ENCODE data around the gene FUT1. TPM values are rescaled to one million over a fixed set of nuclear protein-coding genes. Genes with fewer than 3 reads are reported as not detected.

The FUT1 gene
- total and polyA plus RNA-seq, 9 of the 15 experiments (the other 6 are each of a cell fraction or from before 2014, with no cell fraction given): 2.3 to 18.5 (median 8.8) TPM

GRCh38 chr19:48780631-48781391, 28.4 kb upstream of the FUT1 start (continued):
- TF ChIP-seq ZBTB11 (CRISPR knock-in tag; IDR thresholded peaks at IDR 0.05): peak in 1 of 3 experiments; percentile 74; a peak in 2 of 6 replicates
- TF ChIP-seq MTA2 (IDR thresholded peaks at IDR 0.05; ENCODE audit: low read depth): no peak
- TF ChIP-seq PPARD (CRISPR knock-in tag; IDR thresholded peaks at IDR 0.05): no peak
- TF ChIP-seq KDM2B (CRISPR knock-in tag; IDR thresholded peaks at IDR 0.05): no peak
- no peak for TF ChIP-seq ILF3 (IDR thresholded peaks at IDR 0.05; ENCODE audit: borderline replicate concordance)
- no peak for TF ChIP-seq ZNF830 (CRISPR knock-in tag; IDR thresholded peaks at IDR 0.05)
- peak; percentile 10; the same call in 1 of the 2 replicates for TF ChIP-seq MYC (IDR thresholded peaks at IDR 0.05; ENCODE audit: low read depth, low read length)
- no peak for TF ChIP-seq MYC (CRISPR knock-in tag; IDR thresholded peaks at IDR 0.05; ENCODE audit: borderline replicate concordance, low read depth)
- no peak for TF ChIP-seq BMI1 (IDR thresholded peaks at IDR 0.05; ENCODE audit: low read length)
- TF ChIP-seq ZNF121 (CRISPR knock-in tag; conservative IDR thresholded peaks at IDR 0.05): no peak
- no peak for TF ChIP-seq HNRNPL (IDR thresholded peaks at IDR 0.05; ENCODE audit: low read depth, low read length)
- no peak for TF ChIP-seq RBBP5 (IDR thresholded peaks at IDR 0.05; ENCODE audit: borderline replicate concordance, insufficient read depth, low read length, poor library complexity, severe bottlenecking)
- no peak for TF ChIP-seq ATF4 (CRISPR knock-in tag; IDR thresholded peaks at IDR 0.05)
- TF ChIP-seq ZZZ3 (IDR thresholded peaks at IDR 0.05): no peak
- no peak for TF ChIP-seq CREBBP (IDR thresholded peaks at IDR 0.05; ENCODE audit: low read depth, low read length)
- TF ChIP-seq ELF2 (CRISPR knock-in tag; IDR thresholded peaks at IDR 0.05): 0 out of 2 replicates have a peak, but pooled peaks have one; percentile 22
- TF ChIP-seq HOXB6 (CRISPR knock-in tag; IDR thresholded peaks at IDR 0.05; ENCODE audit: borderline replicate concordance): no peak
- no peak for TF ChIP-seq SAP30 (IDR thresholded peaks at IDR 0.05; ENCODE audit: borderline replicate concordance, insufficient read depth, low read depth, low read length, poor library complexity, severe bottlenecking)
- TF ChIP-seq ATF1 (CRISPR knock-in tag; IDR thresholded peaks at IDR 0.05): no peak
- TF ChIP-seq ATF1 (tag; IDR thresholded peaks at IDR 0.05): peak; percentile 74
- TF ChIP-seq CREB5 (CRISPR knock-in tag; IDR thresholded peaks at IDR 0.05): no peak
- peak; percentile 62 for TF ChIP-seq SOX6 (IDR thresholded peaks at IDR 0.05)

All from K562 (cell line).